GM18502 (cell line): ENCODE measurements around the gene LAMA2.

Experiments used
- ATAC-seq: cut with Tn5 transposase; IDR thresholded peaks from one replicate; pipeline ENCODE4 v1.9.1; 2021; ENCODE audit warnings: mild to moderate bottlenecking; ENCODE audit not compliant: unreplicated experiment, poor library complexity

Gene LAMA2

GRCh38 chr6:129242546-129242945, 359.6 kb downstream of the LAMA2 start:
- ATAC-seq: no peak

GRCh38 chr6:129243377-129243776, 360.4 kb downstream of the LAMA2 start:
- no peak for ATAC-seq

DNA sequence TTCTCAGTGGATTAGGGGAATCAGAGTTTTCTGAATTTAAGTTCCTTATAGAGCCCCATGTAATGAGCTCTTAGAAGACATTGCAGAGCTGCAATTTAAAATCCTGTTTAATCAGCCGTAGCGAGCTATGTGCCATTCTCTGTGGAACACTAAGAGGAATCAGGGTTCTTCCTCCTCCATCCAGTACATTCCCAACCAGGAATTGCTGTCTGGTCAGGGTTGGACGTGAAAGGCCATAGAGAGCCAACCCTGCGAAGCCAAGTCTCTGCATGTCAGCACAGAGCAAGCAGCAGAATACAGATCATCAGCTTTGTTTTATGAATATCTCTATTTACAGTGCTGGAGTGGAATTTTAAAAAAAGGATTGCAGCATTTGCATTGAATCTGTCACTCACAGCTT, 366.0 kb downstream of the LAMA2 start:
- no peak for ATAC-seq

DNA sequence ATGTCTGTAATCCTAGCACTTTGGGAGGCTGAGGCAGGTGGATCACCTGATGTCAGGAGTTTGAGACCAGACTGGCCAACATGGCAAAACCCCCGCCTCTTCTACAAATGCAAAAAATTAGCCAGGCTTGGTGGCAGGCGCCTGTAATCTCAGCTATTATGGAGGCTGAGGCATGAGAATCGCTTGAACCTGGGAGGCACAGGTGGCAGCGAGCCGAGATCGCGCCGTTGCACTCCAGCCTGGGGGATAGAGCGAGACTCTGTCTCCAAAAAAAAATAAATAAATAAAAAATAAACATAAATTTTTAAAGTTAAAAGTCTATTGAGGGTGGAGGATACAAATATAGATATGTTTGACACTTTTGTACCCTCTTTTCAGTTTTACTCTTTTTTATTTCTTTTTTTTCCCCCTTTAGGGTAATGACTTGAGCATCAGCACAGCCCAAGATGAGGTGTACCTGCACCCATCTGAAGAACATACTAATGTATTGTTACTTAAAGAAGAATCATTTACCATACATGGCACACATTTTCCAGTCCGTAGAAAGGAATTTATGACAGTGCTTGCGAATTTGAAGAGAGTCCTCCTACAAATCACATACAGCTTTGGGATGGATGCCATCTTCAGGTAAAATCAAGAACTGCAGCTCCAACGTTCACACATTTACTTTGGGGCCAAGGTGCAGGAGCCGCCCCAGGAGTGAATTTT, 368.9 kb downstream of the LAMA2 start:
- ATAC-seq: peak; percentile 95

DNA sequence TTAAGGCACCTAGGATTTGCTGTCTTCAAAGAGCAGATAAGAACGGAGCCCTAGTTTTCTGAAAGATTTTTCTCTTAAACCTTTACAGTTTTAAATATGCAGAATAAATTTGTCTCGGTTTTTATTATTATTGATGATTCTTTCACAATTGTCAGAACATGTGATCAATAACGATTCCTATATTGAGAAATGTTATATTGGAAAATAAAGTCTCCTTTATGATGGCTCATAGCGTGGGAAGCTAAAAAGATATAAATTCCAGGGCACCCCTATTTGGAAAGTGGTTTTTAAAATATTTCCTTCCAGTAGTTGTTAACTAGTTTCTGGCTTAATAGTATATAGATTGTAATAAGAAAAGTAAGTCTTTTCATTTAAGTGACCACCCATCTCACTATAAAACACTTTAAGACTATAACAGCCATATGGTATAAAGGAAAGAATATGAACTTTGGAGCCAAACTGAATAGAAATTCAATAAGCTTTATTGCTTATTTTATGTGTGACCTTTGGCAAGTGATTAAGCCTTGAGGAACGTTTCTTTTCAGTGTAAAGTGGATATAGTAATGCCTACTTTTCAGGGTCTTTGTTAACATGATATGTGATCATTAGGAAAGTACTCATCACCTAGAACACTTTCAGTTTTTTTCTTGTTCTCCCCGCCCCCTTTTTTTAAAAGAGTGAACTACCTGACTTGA, 369.6 kb downstream of the LAMA2 start:
- no peak for ATAC-seq

GRCh38 chr6:129253242-129253641, 370.3 kb downstream of the LAMA2 start:
- no peak for ATAC-seq

- ATAC-seq: no peak
These were observed 370.8 kb downstream of the LAMA2 start for GRCh38 chr6:129253727-129254126.

GRCh38 chr6:129257196-129257595, 374.3 kb downstream of the LAMA2 start:
- no peak for ATAC-seq

DNA sequence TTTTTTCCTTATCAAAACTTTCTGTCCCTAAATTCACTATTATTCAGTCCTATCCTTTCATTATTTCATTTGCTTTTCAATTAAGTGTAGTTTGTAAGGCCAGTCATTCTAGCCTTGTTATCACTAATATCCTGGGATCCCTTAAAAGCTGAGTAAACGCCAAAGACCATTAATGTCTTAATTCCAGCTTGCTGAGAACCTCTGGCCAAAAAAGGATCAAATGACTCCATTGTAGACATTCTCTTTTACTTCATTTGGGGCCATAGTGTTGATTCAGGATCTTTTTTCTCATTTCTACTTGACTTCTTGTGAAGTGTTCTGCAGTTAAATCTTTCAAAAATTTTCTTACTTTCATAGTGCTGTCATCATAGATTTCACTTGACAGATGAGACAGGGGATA, 379.7 kb downstream of the LAMA2 start:
- ATAC-seq: no peak

- ATAC-seq: no peak
These were observed 380.2 kb downstream of the LAMA2 start for GRCh38 chr6:129263176-129263575.

DNA sequence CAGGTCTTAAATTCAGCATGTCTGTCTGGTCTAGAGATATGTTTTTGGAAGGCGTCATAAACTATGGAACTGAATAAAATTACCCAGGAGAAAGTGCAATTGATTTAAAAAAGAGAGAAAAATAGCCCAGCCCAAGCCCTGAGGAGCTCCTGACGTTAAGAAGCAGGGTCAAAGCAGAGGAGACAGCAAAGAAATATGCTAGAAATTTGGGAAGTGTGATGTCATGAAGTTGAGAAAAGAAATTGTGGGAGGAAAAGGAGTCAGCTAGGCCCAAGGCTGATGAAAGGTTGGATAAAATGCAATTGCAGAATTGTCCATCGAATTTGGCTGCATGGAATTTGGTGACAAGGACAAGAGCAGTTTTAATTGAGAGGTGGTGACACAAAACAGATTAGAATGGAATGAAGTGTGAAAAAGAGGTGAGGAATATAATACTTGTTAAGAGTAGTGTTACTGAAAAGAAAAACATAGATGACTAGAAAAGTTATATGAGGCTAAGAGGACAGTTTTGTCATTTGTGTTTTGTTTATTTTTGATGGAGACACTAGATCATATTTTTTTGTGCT, 381.6 kb downstream of the LAMA2 start:
- ATAC-seq: no peak

DNA sequence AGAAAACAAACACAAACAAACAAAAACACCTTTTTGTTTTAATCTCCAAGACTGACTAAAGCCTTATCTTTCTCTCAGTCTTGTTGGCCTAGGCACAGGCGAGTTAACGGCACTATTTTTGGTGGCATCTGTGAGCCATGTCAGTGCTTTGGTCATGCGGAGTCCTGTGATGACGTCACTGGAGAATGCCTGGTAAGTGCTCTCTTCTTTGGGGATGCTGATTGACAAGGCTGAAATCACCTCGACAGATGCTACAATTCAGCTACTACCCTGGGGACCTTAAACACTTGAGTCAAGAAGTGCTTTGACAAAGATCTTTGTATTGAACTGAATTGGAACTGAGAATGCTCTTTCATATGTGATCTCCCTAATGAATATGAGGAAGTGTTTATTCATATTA, 384.1 kb downstream of the LAMA2 start:
- no peak for ATAC-seq

DNA sequence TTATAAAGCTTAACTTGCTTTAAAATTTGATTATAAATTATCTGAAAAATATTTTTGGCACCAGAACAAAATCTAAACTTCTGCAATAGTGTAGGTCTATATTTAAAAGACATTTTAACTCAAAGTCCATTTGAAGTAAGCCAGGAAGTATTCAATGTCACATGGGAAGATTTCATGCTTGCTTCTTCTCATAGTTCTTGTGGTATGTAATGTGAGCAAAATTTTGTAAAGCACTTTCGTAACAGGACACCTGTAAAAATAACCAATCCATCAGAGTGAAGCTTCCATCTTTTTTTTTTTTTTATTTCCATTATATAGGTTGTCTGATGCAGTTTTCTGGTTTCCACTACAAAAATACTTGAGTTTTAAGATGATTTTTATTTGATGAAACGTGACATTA, 386.1 kb downstream of the LAMA2 start:
- no peak for ATAC-seq

DNA sequence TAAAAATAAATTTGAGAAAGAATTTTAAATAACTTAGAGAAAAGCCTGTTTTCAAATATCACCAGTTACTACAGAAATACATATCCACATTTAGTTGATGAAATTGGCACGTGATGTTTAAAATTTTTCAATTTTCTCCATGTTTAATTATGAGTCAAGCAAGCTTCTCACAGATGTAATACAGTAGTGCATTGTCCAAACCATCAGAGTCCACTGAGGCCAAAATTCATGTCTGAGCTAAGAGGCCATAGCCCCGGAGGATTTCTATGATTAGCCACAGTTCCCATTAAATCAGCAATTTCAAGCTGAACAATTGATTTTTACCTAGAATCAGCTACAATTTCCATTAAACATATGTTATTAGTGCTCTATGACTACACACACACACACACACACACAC, 387.0 kb downstream of the LAMA2 start:
- no peak for ATAC-seq

- ATAC-seq: no peak
These were observed 387.5 kb downstream of the LAMA2 start for GRCh38 chr6:129270450-129270849.

DNA sequence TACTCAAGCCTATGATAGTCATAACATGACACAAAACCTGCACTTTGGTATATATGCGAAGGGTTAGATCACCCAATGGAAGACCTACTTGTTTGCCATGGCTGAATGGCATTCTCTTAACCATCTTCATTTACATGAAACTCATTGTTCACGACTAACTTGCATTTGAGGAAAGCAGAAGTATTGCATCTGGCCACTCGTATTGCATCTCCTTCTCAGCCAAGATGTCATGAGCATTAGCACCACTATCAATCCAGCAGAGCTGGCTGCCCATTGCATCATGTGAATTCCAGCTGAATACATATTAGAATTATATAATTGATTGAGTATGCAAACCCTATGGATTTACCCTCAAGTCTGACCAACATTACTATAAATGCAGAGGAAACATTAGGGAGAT, 390.2 kb downstream of the LAMA2 start:
- ATAC-seq: no peak

GRCh38 chr6:129276461-129276860, 393.5 kb downstream of the LAMA2 start:
- no peak for ATAC-seq

DNA sequence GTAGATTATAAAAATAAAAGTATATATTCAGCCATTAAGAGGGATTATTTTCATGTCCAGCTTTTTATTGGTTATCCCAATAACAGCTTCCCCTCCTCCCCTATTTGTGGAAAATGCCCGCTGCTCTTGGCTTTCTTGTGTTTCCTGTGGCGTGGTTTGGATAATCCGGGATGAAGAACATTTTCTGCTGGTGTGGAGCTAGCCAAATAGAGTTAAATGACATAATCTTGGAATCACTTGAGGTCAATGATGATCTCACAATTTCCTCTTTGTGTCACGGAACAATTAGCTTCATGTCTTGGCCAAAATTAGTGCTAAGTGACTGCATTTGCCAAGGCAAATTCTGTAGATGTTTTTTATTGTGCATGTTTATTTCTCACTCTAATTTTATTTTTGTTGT, 394.0 kb downstream of the LAMA2 start:
- ATAC-seq: no peak

- no peak for ATAC-seq
These were observed 396.7 kb downstream of the LAMA2 start for GRCh38 chr6:129279343-129280292.

GRCh38 chr6:129280293-129280644, 397.3 kb downstream of the LAMA2 start:
- ATAC-seq: no peak

- no peak for ATAC-seq
These were observed 397.8 kb downstream of the LAMA2 start for GRCh38 chr6:129280749-129281148.
